HUES6 (cell line): ENCODE data around the gene ZNF398.
"Not testable (repeated sequence)": the region's sequence is repeated elsewhere in the genome, so short reads cannot be mapped to it uniquely, and the experiment has no call there.

Source experiments
- H3K27ac ChIP-seq: 2 replicates; pipeline ENCODE4 v1.7.0; 2013; ENCODE audit warnings: low read depth, mild to moderate bottlenecking, low read length, inconsistent platforms
- H3K27me3 ChIP-seq: 2 replicates; pipeline ENCODE4 v1.6.1; 2013; ENCODE audit warnings: low read length; ENCODE audit not compliant: control insufficient read depth, insufficient read depth
- H3K36me3 ChIP-seq: 2 replicates; pipeline ENCODE4 v1.6.1; 2013; ENCODE audit warnings: low read length; ENCODE audit not compliant: control insufficient read depth, insufficient read depth
- H3K4me1 ChIP-seq: 2 replicates; pipeline ENCODE4 v1.6.1; 2013; ENCODE audit warnings: low read length; ENCODE audit not compliant: control insufficient read depth, insufficient read depth
- H3K4me3 ChIP-seq: 2 replicates; pipeline ENCODE4 v1.5.1; 2013; ENCODE audit warnings: low read depth, low read length
- H3K9ac ChIP-seq: one replicate; pipeline ENCODE4 v1.6.1; 2013; ENCODE audit warnings: mild to moderate bottlenecking, low read length
- H3K9me3 ChIP-seq: 2 replicates; pipeline ENCODE4 v1.6.1; 2013; ENCODE audit warnings: low read depth, low read length; ENCODE audit not compliant: control insufficient read depth, insufficient read depth

The ZNF398 gene

GRCh38 chr7:149218469-149219420 is 71.5 kb downstream of the ZNF398 start:
- H3K27me3 ChIP-seq: no peaks in the 10 kb centered on the region
- peaks cover 81% of the 10 kb centered on the region for H3K36me3 ChIP-seq
- H3K9me3 ChIP-seq: no peaks in the 10 kb centered on the region
- no peak overlapping the region for H3K4me3 ChIP-seq
- H3K27ac ChIP-seq: peak overlapping the region; percentile 58; the same call in 1 of the 2 replicates
- H3K4me1 ChIP-seq: peaks cover 13% of the 10 kb centered on the region; the same call in 1 of the 2 replicates
- peak overlapping the region; percentile 2 for H3K9ac ChIP-seq

DNA sequence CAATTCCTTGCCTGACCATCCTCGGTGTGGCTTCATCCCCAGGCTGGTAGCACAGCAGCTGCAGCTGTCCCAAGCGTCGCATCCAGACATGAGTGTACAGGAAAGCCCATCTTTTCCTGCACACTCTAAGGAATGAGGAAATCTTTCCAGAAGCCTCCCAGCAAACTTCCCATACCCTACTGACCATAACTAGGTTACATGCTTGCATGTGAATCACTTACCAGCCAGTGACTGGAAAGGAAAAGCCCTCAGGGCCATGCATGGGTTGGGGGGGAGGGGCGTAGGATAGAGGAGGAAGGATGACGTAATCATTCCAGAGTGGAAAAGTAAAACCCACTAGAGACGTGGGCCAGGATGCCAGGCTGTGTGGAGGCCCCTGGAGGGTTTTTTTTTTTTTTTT is 73.3 kb downstream of the ZNF398 start:
- Histone ChIP-seq H3K27me3 (no peaks in the 10 kb centered on the region), H3K9me3 (no peaks in the 10 kb centered on the region), H3K4me3 (no peak overlapping the region), H3K36me3 (peaks cover 78% of the 10 kb centered on the region), H3K27ac (no peak overlapping the region), H3K4me1 (peaks cover 13% of the 10 kb centered on the region; the same call in 1 of the 2 replicates), H3K9ac (no peak overlapping the region)

DNA sequence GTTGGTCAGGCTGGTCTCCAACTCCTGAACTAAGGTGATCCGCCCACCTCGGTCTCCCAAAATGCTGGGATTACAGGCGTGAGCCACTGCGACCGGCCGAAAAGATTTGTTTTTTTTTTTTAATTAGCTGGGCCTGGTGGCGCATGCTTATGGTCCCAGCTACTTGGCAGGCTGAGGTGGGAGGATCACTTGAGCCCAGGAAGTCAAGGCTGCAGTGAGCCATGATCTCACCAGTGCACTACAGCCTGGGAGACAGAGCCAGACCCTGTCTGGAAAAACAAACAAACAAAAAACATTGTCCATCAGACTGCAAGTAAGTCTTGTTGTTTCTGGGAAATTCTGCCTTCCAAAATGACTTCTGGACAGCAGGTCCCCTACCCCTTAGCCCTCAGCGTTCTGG is 75.9 kb downstream of the ZNF398 start:
- Histone ChIP-seq H3K36me3 (peaks cover 57% of the 10 kb centered on the region), H3K27ac (no peak overlapping the region), H3K27me3 (no peaks in the 10 kb centered on the region)

GRCh38 chr7:149223761-149224160 is 76.5 kb downstream of the ZNF398 start:
- Histone ChIP-seq H3K9me3 (no peaks in the 10 kb centered on the region), H3K4me1 (peaks cover 8% of the 10 kb centered on the region; the same call in 1 of the 2 replicates), H3K9ac (no peak overlapping the region), H3K27me3 (no peaks in the 10 kb centered on the region), H3K4me3 (no peak overlapping the region), H3K36me3 (peaks cover 51% of the 10 kb centered on the region), H3K27ac (no peak overlapping the region)

More for the DNA sequence above, 75.9 kb downstream of the ZNF398 start:
- Histone ChIP-seq H3K4me3 (no peak overlapping the region), H3K4me1 (peaks cover 13% of the 10 kb centered on the region; the same call in 1 of the 2 replicates), H3K9ac (no peak overlapping the region), H3K9me3 (no peaks in the 10 kb centered on the region)

DNA sequence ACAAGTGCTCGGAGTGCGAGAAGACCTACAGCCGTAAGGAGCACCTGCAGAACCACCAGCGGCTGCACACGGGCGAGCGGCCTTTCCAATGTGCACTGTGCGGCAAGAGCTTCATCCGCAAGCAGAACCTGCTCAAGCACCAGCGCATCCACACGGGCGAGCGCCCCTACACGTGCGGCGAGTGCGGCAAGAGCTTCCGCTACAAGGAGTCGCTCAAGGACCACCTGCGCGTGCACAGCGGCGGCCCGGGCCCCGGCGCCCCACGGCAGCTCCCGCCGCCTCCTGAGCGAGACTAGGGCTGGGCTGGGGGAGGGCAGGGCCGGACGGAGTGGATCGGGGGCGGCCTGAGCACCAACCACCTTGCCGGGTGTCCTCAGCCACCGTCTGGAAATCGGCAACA is 77.1 kb downstream of the ZNF398 start:
- H3K9ac ChIP-seq: no peak overlapping the region
- no peaks in the 10 kb centered on the region for H3K27me3 ChIP-seq
- no peaks in the 10 kb centered on the region for H3K9me3 ChIP-seq
- H3K4me1 ChIP-seq: peaks cover 5% of the 10 kb centered on the region; the same call in 1 of the 2 replicates
- H3K36me3 ChIP-seq: peaks cover 45% of the 10 kb centered on the region
- H3K4me3 ChIP-seq: no peak overlapping the region
- H3K27ac ChIP-seq: no peak overlapping the region

DNA sequence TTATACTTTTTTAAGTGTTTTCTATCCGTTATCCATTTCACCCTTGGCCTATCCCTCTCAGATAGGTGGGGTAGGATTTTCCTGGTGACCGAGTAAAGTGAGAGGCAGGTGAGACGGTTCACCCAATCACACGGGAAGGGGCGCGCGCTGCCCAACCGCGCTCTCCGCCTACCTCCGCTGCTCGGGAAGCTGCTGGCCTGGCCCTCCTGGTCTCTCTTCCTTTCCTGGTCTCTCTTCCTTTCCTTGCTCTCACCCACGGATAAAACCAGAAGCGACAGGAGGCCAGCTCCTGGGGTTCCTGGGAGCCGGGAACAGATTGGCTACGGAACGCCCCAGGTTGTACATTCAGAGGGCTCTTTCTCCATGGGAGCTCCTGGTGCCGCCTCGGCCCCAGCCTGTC is 77.9 kb downstream of the ZNF398 start:
- Histone ChIP-seq H3K27me3 (no peaks in the 10 kb centered on the region), H3K4me3 (no peak overlapping the region), H3K36me3 (peaks cover 41% of the 10 kb centered on the region), H3K9me3 (no peaks in the 10 kb centered on the region), H3K4me1 (peaks cover 5% of the 10 kb centered on the region; the same call in 1 of the 2 replicates), H3K9ac (no peak overlapping the region), H3K27ac (no peak overlapping the region)

GRCh38 chr7:149225656-149226055 is 78.4 kb downstream of the ZNF398 start:
- Histone ChIP-seq H3K27ac (no peak overlapping the region), H3K27me3 (no peaks in the 10 kb centered on the region), H3K9ac (no peak overlapping the region), H3K9me3 (no peaks in the 10 kb centered on the region), H3K36me3 (peaks cover 36% of the 10 kb centered on the region), H3K4me3 (no peak overlapping the region), H3K4me1 (no peaks in the 10 kb centered on the region; the same call in 1 of the 2 replicates)

DNA sequence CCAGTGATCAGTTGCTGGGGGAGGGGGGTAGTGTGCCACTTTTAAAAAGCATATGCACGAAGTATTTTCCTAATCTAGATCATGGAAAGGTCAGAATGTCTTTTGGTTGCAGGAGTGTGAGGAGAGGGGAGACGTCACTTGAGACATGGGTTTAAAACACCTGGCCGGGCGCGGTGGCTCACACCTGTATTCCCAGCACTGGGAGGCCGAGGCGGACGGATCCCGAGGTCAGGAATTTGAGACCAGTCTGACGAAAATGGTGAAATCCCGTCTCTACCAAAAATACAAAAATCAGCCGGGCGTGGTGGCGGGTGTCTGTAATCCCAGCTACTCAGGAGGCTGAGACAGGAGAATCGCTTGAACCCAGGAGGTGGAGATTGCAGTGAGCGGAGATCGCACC is 79.1 kb downstream of the ZNF398 start:
- H3K27ac ChIP-seq, H3K9me3 ChIP-seq, H3K4me3 ChIP-seq, H3K9ac ChIP-seq, H3K4me1 ChIP-seq, H3K27me3 ChIP-seq: not testable (repeated sequence)
- H3K36me3 ChIP-seq: peaks cover 31% of the 10 kb centered on the region

GRCh38 chr7:149226840-149227494 is 79.7 kb downstream of the ZNF398 start:
- no peak overlapping the region for H3K27ac ChIP-seq

DNA sequence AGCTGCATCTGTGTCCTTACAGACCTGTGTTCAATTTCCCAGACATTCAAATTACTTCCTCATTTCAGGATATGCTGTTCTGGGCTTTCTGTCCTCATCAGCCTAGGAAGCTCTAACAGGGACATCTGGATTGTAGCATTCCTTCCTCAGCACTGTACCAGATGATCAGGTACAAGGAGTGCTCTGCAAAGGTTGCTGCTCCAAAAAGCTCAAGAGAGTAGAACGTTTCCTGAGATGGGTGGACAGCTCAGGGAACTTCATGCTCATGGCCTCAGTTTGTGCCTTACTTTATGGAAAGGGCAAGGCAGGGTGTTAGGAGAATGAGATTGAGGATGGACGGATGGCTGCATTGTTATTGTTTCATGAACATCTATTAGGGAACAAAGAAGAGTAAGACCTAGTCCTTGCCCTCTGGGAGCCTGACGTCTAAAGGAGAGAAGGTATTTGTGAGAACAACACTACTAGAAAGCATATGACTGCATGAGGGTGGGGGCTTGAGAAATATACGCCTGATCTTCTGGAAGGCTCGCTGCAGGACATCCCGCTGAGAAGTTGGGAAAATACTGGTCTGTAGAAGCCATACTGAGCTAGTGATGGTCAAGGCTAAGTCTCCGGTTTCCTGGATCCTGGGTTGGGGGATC is 81.7 kb downstream of the ZNF398 start:
- Histone ChIP-seq H3K4me3 (no peak overlapping the region), H3K27ac (no peak overlapping the region), H3K9ac (no peak overlapping the region), H3K4me1 (no peaks in the 10 kb centered on the region), H3K36me3 (peaks cover 18% of the 10 kb centered on the region), H3K9me3 (no peaks in the 10 kb centered on the region), H3K27me3 (no peaks in the 10 kb centered on the region)

More at GRCh38 chr7:149226840-149227494, 79.7 kb downstream of the ZNF398 start:
- no peaks in the 10 kb centered on the region for H3K9me3 ChIP-seq
- H3K36me3 ChIP-seq: peaks cover 27% of the 10 kb centered on the region
- H3K4me3 ChIP-seq: no peak overlapping the region
- no peaks in the 10 kb centered on the region for H3K27me3 ChIP-seq
- H3K9ac ChIP-seq: no peak overlapping the region
- H3K4me1 ChIP-seq: no peaks in the 10 kb centered on the region
